Neural progenitor cell (in vitro differentiated cells): Measurements from ENCODE around the gene CREB3.

Experiments used
- EZH2phosphoT487 ChIP-seq: fragments of 200-600 bp; sonication (generic); IDR thresholded peaks from 2 replicates; pipeline ENCODE4 v1.6.1; 2017; ENCODE audit warnings: antibody characterized with exemption
- TF ChIP-seq, protein P1 (sequence below): fragments of 200-600 bp; sonication (generic); IDR thresholded peaks from 2 replicates; pipeline ENCODE4 v1.5.1; 2017; ENCODE audit warnings: antibody characterized with exemption, mild to moderate bottlenecking

DNA sequence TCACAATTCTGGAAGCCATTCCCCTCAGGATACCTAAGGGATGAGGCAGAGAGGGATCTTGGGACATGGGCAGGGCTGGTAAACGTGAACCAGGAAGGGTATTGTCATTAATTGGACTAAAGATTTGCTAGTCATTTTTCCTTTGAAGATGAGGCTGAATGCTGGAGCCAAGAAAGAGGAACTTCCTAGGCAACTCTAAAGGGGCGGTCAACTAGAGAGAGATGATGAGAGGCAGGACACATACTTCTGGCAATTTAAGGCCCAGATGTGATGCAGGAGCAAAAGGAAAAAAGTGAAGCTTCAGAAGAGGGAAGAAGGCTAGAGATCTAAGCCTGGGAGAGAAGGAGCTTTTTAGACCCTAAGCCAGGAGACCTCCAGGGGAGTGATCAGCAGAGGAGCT lies 11.0 kb downstream of the CREB3 start:
- TF ChIP-seq, protein P1, sequence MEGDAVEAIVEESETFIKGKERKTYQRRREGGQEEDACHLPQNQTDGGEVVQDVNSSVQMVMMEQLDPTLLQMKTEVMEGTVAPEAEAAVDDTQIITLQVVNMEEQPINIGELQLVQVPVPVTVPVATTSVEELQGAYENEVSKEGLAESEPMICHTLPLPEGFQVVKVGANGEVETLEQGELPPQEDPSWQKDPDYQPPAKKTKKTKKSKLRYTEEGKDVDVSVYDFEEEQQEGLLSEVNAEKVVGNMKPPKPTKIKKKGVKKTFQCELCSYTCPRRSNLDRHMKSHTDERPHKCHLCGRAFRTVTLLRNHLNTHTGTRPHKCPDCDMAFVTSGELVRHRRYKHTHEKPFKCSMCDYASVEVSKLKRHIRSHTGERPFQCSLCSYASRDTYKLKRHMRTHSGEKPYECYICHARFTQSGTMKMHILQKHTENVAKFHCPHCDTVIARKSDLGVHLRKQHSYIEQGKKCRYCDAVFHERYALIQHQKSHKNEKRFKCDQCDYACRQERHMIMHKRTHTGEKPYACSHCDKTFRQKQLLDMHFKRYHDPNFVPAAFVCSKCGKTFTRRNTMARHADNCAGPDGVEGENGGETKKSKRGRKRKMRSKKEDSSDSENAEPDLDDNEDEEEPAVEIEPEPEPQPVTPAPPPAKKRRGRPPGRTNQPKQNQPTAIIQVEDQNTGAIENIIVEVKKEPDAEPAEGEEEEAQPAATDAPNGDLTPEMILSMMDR: no peak
- no peak for TF ChIP-seq EZH2phosphoT487
